Stomach (tissue), 4 donors: Measurements from ENCODE around the gene RBMY1B.
"Not testable (repeated sequence)": the region's sequence is repeated elsewhere in the genome, so short reads cannot be mapped to it uniquely, and the experiment has no call there.

Experiments
- CTCF ChIP-seq, 7 experiments: fragments of 450-650 bp in 4 of 7; fragments of 200-600 bp in 3 of 7; sonication (generic) in 3 of 7; IDR thresholded peaks; one replicate each; pipeline ENCODE4 v1.5.1; 2016 to 2019; ENCODE audit warnings: antibody characterized with exemption in 7 of 7, control low read depth in 2 of 7, mild to moderate bottlenecking in 1 of 7
- POLR2A ChIP-seq, 4 donors: fragments of 450-650 bp; IDR thresholded peaks; one replicate each; pipeline ENCODE4 v1.6.1; 2016; ENCODE audit warnings: antibody characterized with exemption in 4 of 4, control low read depth in 2 of 4, mild to moderate bottlenecking in 1 of 4, moderate library complexity in 1 of 4

- TF ChIP-seq POLR2A, CTCF (IDR thresholded peaks at IDR 0.05): not testable (repeated sequence)
Observed at GRCh38 chrY:21534579-21534978, 23.4 kb downstream of the RBMY1B start, which contains the start of gene RBMY1A1.
